Kidney (tissue), 14 donors: Measurements from ENCODE around the gene PPM1L. TPM values are rescaled to one million over a fixed set of nuclear protein-coding genes. Genes with fewer than 3 reads are reported as not detected.
A peak's percentile ranks its signal among the peaks of the same experiment; 100 is the strongest.

Experiments used
- DNase-seq, 5 donors: peaks; one replicate each; pipeline ENCODE4 v3.0.0-alpha.2; 2013 to 2020
- FAIRE-seq: peaks from 2 replicates; lab custom pipeline; 2012; peaks lifted over from hg19 to GRCh38; lab: Jason Lieb, UNC
- H3K27ac ChIP-seq, 2 donors: one replicate each; pipeline ENCODE4 v1.7.0; 2013; ENCODE audit warnings: low read depth in 2 of 2, low read length in 2 of 2, inconsistent platforms in 1 of 2
- H3K27me3 ChIP-seq: one replicate; pipeline ENCODE4 v1.7.1; 2013; ENCODE audit warnings: low read length, inconsistent platforms; ENCODE audit not compliant: control insufficient read depth, insufficient read depth
- H3K36me3 ChIP-seq, 3 donors: one replicate each; pipeline versions ENCODE4 v1.7.0 to v1.7.1; 2013; ENCODE audit warnings: low read length in 3 of 3, control low read depth in 1 of 3, inconsistent platforms in 1 of 3; ENCODE audit not compliant: insufficient read depth in 3 of 3, control insufficient read depth in 2 of 3
- H3K4me1 ChIP-seq, 3 donors: one replicate each; pipeline versions ENCODE4 v1.7.0 to v1.7.1; 2013; ENCODE audit warnings: low read length in 3 of 3, inconsistent platforms in 1 of 3, low read depth in 1 of 3; ENCODE audit not compliant: control insufficient read depth in 2 of 3, insufficient read depth in 2 of 3
- H3K4me3 ChIP-seq, 3 donors: one replicate each; pipeline versions ENCODE4 v1.7.0 to v1.8.1; 2013; ENCODE audit warnings: low read length in 3 of 3, control low read depth in 1 of 3, inconsistent platforms in 1 of 3
- H3K9ac ChIP-seq, 3 donors: one replicate each; pipeline versions ENCODE4 v1.7.0 to v1.7.1; 2013; ENCODE audit warnings: low read length in 3 of 3, control low read depth in 1 of 3, inconsistent platforms in 1 of 3
- H3K9me3 ChIP-seq, 3 donors: one replicate each; pipeline versions ENCODE4 v1.7.0 to v1.7.1; 2013; ENCODE audit warnings: low read length in 3 of 3, control low read depth in 1 of 3, inconsistent platforms in 1 of 3; ENCODE audit not compliant: control insufficient read depth in 2 of 3, insufficient read depth in 1 of 3
- CTCF ChIP-seq: IDR thresholded peaks from 3 replicates; pipeline ENCODE4 v1.5.1; 2012; ENCODE audit warnings: mild to moderate bottlenecking, moderate library complexity, borderline replicate concordance; ENCODE audit not compliant: insufficient read depth; ENCODE audit errors: extremely low read depth
- intact Hi-C: fragments of 100-400 bp; cut with DNase I; formaldehyde crosslinking; loops from one replicate; pipeline ENCODE4 v1.11.1; 2022
- polyA plus RNA-seq: library from polyadenylated mRNA; stranded (reverse); fragments of 350-450 nt; fragmentation: Illumina TruSeq; extraction: RNeasy Lipid Tissue Mini Kit (QIAGEN cat#74804); gene quantifications from one replicate; pipeline ENCODE4 v1.2.3, GENCODE V29; 2014; ENCODE audit warnings: low read depth, low replicate concordance; ENCODE audit not compliant: insufficient read depth
- total RNA-seq: library from RNA; stranded (reverse); fragmentation: NEBNext Ultra II Directional; extraction: Animal tissue kit (Norgen Biotek cat#: 25700); gene quantifications from one replicate; pipeline ENCODE4 v1.2.1, GENCODE V29; 2021
- donor health status: control.
- donor health status: control.
- donor health status: control.
- donor health status: control.
- donor health status: control.
- donor health status: DM: yes; HTN: yes; CAD: no.
- donor health status: Normal renal cell carcinoma (clear cell type).

The PPM1L gene
- total and polyA plus RNA-seq, 2 donors from 2014 or later = 2.8 to 13.8 TPM

GRCh38 chr3:161104561-161105551 lies 348.8 kb downstream of the PPM1L start, which contains the start of gene B3GALNT1:
Gene B3GALNT1 (minus strand): TSS chr3:161105349. CDS start chr3:161086754, 18,595 bp downstream.
- no peak for FAIRE-seq
- intact Hi-C loops = no loop called here

GRCh38 chr3:161107311-161107710 lies 351.3 kb downstream of the PPM1L start:
- Histone ChIP-seq H3K36me3 (peaks cover 0 to 3% (median 0%) of the 10 kb centered on the region in 3 donors), H3K4me3 (no peak overlapping the region), H3K9me3 (no peaks in the 10 kb centered on the region), H3K27me3 (no peaks in the 10 kb centered on the region), H3K9ac (no peak overlapping the region), H3K4me1 (no peaks in the 10 kb centered on the region), H3K27ac (no peak overlapping the region)
- TF ChIP-seq CTCF = no peak
- FAIRE-seq (no peak), DNase-seq (no peak)
- intact Hi-C loops = no loop called here

More at GRCh38 chr3:161104561-161105551, 348.8 kb downstream of the PPM1L start, which contains the start of gene B3GALNT1:
- TF ChIP-seq CTCF = no peak
- Histone ChIP-seq H3K9me3 (no peaks in the 10 kb centered on the region), H3K27me3 (no peaks in the 10 kb centered on the region), H3K9ac (peak within 1 kb of the TSS; percentile 53 to 77 (median 72)), H3K4me1 (peaks cover 0 to 5% (median 0%) of the 10 kb centered on the region in 3 donors), H3K36me3 (peaks cover 0 to 3% (median 3%) of the 10 kb centered on the region in 3 donors), H3K27ac (peak within 1 kb of the TSS; percentile 47 to 73), H3K4me3 (peak within 1 kb of the TSS; percentile 69 to 94 (median 83))
- peak; percentile 78 to 86 (median 84) for DNase-seq

GRCh38 chr3:161108840-161109239 lies 352.8 kb downstream of the PPM1L start:
- Histone ChIP-seq H3K4me3 (no peak overlapping the region), H3K27ac (no peak overlapping the region), H3K27me3 (no peaks in the 10 kb centered on the region), H3K9me3 (no peaks in the 10 kb centered on the region), H3K4me1 (no peaks in the 10 kb centered on the region), H3K9ac (no peak overlapping the region), H3K36me3 (no peaks in the 10 kb centered on the region)
- DNase-seq (no peak), FAIRE-seq (no peak)
- TF ChIP-seq CTCF = no peak
- intact Hi-C loops = no loop called here
